ENCODE results near the gene RAB4A.
"Not testable (repeated sequence)": the region's sequence is repeated elsewhere in the genome, so short reads cannot be mapped to it uniquely, and the experiment has no call there.

The RAB4A gene

DNA sequence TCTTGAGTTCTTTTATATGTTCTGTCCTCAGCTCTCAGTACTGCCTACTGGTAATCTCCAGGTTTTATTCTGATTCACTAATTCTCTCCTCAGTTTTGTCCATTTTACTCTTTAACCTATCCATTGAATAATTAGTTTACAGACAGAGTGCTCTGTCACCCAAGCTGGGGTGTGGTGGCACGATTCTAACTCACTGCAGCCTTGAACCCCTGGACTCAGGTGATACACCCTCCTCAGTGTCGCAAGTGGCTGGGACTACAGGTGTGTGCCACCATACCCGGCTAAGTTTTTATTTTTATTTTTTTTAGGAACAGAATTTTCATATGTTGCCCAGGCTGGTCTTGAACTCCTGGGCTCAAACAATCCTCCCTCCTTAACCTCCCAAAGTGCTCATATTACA is 14.0 kb downstream of the RAB4A start:
- TF ChIP-seq, protein P1, sequence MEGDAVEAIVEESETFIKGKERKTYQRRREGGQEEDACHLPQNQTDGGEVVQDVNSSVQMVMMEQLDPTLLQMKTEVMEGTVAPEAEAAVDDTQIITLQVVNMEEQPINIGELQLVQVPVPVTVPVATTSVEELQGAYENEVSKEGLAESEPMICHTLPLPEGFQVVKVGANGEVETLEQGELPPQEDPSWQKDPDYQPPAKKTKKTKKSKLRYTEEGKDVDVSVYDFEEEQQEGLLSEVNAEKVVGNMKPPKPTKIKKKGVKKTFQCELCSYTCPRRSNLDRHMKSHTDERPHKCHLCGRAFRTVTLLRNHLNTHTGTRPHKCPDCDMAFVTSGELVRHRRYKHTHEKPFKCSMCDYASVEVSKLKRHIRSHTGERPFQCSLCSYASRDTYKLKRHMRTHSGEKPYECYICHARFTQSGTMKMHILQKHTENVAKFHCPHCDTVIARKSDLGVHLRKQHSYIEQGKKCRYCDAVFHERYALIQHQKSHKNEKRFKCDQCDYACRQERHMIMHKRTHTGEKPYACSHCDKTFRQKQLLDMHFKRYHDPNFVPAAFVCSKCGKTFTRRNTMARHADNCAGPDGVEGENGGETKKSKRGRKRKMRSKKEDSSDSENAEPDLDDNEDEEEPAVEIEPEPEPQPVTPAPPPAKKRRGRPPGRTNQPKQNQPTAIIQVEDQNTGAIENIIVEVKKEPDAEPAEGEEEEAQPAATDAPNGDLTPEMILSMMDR (IDR thresholded peaks at IDR 0.05; ENCODE audit: low read depth, low read length, missing control alignments) = no peak
- DNase-seq (ENCODE audit: low read depth) = no peak
- no peak overlapping the region for H3K4me3 ChIP-seq (ENCODE audit: low read depth, low read length)

DNA sequence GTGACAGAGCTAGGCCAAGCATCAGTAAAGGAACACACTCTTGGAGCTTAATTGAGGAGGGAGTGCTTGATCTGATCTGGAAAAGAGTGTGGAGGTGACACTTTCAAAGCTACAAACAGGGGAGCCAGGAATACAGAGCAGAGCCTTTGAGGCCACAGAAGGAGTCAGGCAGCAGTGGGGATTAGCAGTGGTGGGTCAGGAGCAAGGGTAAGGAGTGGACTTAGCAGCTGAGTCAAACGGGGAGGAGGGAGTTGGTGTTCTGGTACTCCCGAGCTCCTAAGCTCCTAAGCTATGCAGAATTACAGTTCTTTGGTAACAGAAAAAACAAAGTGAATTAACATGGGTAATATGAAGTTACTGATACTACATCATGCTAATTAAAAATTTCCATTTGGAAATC is 14.5 kb downstream of the RAB4A start:
- TF ChIP-seq, protein P1 (IDR thresholded peaks at IDR 0.05; ENCODE audit: low read depth, low read length, missing control alignments) = no peak
- no peak overlapping the region for H3K4me3 ChIP-seq (ENCODE audit: low read depth, low read length)
- no peak for DNase-seq (ENCODE audit: low read depth)

DNA sequence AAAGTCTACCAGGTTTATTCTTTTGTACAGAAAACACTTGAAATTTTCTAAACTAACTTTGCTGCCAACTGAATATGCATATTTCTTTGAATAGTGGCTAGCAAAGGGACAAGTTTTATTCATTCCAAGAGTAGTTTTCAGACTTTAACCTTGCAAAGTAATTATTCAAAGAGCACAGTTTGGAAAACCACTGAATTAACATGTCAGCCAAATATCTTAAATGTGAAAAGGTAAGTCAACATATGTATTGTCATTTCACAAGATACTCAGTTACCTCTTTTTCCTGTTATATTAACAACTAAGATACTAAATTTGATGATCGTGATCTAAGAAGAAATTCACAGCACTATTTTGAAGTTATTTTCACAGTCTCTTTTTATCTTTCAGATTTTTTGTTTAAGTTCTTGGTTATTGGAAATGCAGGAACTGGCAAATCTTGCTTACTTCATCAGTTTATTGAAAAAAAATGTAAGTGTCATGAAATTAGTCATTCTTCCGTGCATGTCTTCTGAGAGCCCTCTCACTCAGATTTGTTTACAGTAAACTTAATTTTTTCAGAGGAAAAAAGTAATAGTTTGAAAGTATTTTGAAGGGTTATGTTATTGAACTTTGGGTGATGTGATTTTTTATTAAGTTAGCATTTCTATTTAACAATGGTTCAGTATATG is 15.3 kb downstream of the RAB4A start:
- DNase-seq (ENCODE audit: low read depth) = no peak
- H3K4me3 ChIP-seq (ENCODE audit: low read depth, low read length) = no peak overlapping the region
- TF ChIP-seq, protein P1 (IDR thresholded peaks at IDR 0.05; ENCODE audit: low read depth, low read length, missing control alignments) = no peak

DNA sequence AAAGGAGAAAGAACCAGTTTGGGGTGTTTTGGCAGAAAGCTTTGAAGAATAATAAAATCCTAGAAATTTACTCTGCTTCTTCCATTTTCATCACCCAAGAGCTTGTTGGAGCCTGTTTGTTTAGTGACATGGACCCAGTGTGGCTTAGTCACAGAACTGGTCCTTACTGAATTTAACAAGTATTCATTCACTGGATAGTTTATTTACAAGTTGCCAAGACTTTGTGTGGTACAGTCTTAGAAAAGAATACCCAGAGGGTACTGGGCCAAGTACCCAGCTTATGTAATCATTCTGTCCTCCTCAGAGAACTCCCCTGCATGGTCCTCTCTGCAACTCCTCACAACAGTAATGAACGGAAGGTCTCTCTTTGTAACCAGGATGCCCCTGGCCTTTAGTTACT is 16.4 kb downstream of the RAB4A start:
- DNase-seq (ENCODE audit: low read depth) = no peak
- no peak overlapping the region for H3K4me3 ChIP-seq (ENCODE audit: low read depth, low read length)
- TF ChIP-seq, protein P1 (IDR thresholded peaks at IDR 0.05; ENCODE audit: low read depth, low read length, missing control alignments) = no peak

DNA sequence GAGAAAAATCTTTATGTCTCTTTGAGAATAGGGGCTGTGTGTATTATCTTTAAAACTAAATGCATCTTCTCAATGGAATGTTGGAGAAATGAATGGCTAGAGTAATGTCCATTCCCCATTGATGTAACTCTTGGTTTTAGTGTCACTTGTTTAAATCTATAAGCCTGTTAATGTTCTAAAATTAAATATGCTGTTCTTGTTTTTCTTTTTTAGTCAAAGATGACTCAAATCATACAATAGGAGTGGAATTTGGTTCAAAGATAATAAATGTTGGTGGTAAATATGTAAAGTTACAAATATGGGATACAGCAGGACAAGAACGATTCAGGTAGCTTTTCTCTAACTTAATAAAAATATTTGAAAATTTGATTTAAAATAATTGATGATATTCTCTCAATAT is 17.6 kb downstream of the RAB4A start:
- no peak for DNase-seq (ENCODE audit: low read depth)
- TF ChIP-seq, protein P1 (IDR thresholded peaks at IDR 0.05; ENCODE audit: low read depth, low read length, missing control alignments) = no peak
- H3K4me3 ChIP-seq (ENCODE audit: low read depth, low read length) = no peak overlapping the region

DNA sequence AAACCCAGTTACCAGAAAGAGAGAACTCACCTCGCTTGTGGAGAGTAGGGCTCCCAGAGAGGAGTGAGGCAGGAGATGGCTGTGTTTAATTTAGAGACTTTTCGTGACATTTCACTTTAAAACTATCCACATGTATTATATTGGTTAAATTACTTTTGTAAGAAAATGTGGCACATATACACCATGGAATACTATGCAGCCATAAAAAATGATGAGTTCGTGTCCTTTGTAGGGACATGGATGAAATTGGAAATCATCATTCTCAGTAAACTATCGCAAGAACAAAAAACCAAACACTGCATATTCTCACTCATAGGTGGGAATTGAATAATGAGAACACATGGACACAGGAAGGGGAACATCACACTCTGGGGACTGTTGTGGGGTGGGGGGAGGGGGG is 20.8 kb downstream of the RAB4A start:
- not testable (repeated sequence) for H3K4me3 ChIP-seq (ENCODE audit: low read depth, low read length); DNase-seq (ENCODE audit: low read depth)

DNA sequence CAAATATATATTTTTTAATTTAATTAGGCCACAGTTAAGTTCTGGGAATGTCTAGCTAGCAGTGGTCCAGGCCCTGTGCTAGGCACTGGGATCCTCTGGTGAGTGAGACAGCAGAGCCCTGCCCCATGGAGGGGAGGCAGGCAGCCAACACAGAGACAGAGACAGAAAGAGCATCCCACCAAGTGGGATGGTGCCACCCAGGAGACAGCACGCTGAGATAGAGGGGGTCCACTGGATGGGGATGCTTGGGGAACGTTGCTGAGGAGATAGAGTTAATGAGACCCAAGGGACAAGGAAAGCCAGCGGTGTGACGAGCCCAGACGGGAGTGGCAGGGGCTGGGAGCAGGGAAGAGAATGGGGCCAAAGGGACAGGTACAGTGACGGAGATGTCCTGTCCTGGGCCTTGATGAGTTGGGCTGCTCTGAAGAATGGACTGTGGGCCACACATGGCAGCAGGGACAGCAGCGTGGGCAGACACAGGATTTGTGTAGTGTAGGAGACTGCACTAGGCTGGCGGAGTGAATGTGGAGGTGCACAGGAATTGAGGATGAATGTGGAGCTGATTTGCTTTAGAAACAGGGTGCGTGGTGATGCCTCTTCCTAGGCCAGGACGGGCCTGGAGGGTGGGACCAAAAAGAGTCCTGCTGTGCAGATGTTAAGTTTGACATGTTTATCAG is 22.8 kb downstream of the RAB4A start:
- no peak for DNase-seq (ENCODE audit: low read depth)
- TF ChIP-seq, protein P1 (IDR thresholded peaks at IDR 0.05; ENCODE audit: low read depth, low read length, missing control alignments) = no peak
- H3K4me3 ChIP-seq (ENCODE audit: low read depth, low read length) = no peak overlapping the region

Measured in GM12864 (cell line).